Fibroblast of the aortic adventitia (primary cell): ENCODE data around the gene COL4A2. TPM values are rescaled to one million over a fixed set of nuclear protein-coding genes. Genes with fewer than 3 reads are reported as not detected.
A peak's percentile ranks its signal among the peaks of the same experiment; 100 is the strongest.

Experiments used
- DNase-seq: peaks from one replicate; pipeline ENCODE4 v3.0.0-alpha.2; 2010; ENCODE audit warnings: low read depth
- H3K4me3 ChIP-seq: 2 replicates; pipeline ENCODE4 v1.5.1; 2011; ENCODE audit warnings: low read depth, mild to moderate bottlenecking, control low read depth, low read length, moderate library complexity
- total RNA-seq: library from RNA; depleted of rRNA; stranded (reverse); fragments of >200 nt; gene quantifications from 2 replicates; pipeline ENCODE4 v1.2.3, GENCODE V29; 2012; ENCODE audit warnings: low replicate concordance
- TF ChIP-seq, protein P1 (sequence below): IDR thresholded peaks from 2 replicates; pipeline ENCODE4 v1.5.1; 2011; ENCODE audit warnings: mild to moderate bottlenecking, low read length, control low read depth, inconsistent platforms; ENCODE audit not compliant: insufficient read depth

The COL4A2 gene
- total RNA-seq, 1 donor, result 53.3 TPM

DNA sequence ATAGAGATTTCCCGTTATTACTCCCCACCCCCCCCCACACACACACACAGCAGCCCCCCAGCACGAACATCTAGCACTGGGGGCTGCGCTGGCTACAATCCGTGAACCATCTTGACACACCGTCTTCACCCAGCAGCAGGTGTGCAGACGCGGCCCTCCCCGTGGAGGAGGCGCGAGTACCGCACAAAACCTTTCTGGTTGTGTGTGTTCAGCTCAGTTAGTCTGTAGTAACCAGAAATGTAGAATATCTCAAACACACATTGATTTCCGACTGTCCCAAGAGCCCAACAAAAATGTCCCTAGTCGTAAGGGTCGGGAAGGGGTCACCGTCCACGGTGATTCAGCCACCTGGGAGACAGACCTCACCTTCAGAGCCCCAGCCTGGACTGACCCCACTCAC, 131.7 kb downstream of the COL4A2 start:
- TF ChIP-seq, protein P1, sequence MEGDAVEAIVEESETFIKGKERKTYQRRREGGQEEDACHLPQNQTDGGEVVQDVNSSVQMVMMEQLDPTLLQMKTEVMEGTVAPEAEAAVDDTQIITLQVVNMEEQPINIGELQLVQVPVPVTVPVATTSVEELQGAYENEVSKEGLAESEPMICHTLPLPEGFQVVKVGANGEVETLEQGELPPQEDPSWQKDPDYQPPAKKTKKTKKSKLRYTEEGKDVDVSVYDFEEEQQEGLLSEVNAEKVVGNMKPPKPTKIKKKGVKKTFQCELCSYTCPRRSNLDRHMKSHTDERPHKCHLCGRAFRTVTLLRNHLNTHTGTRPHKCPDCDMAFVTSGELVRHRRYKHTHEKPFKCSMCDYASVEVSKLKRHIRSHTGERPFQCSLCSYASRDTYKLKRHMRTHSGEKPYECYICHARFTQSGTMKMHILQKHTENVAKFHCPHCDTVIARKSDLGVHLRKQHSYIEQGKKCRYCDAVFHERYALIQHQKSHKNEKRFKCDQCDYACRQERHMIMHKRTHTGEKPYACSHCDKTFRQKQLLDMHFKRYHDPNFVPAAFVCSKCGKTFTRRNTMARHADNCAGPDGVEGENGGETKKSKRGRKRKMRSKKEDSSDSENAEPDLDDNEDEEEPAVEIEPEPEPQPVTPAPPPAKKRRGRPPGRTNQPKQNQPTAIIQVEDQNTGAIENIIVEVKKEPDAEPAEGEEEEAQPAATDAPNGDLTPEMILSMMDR, result no peak
- DNase-seq, result no peak
- H3K4me3 ChIP-seq, result no peak overlapping the region

DNA sequence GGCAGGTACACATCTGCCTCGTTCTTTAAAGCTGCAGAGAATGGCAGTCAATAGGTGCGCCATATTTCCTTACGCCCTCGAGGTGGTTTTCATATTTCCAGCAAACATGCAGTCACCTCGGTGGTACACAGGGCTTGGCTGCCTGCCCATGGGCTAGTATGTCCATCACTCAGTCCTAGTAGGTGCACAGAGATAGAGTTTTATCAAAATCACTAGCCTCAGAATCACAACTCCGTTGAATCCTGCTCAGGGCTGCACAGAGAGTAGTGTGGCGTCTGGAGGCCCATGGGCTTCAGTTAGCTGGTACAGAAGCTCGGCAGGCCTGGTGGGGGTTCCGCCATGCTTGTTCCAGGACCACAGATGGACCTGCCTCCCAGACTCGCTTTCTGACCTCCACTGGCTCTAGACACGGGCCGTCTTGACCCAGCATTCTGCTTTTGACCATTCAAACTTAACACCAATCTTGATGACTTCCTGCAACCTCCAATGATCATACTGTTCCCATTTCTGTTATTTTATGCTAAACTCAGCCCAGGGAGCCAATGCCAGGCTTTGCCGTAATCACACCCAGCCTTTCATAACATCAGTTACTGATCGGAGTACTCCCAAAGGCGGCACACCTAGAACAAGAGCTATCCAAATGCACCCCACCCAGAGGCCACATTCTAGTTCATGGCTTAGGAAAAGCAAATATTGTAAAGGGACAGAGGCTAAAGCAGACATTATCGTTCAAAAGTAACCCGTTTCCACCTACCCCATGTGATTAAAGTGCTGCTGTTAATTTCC, 134.1 kb downstream of the COL4A2 start:
- DNase-seq, result no peak
- TF ChIP-seq, protein P1, result no peak
- H3K4me3 ChIP-seq, result no peak overlapping the region

DNA sequence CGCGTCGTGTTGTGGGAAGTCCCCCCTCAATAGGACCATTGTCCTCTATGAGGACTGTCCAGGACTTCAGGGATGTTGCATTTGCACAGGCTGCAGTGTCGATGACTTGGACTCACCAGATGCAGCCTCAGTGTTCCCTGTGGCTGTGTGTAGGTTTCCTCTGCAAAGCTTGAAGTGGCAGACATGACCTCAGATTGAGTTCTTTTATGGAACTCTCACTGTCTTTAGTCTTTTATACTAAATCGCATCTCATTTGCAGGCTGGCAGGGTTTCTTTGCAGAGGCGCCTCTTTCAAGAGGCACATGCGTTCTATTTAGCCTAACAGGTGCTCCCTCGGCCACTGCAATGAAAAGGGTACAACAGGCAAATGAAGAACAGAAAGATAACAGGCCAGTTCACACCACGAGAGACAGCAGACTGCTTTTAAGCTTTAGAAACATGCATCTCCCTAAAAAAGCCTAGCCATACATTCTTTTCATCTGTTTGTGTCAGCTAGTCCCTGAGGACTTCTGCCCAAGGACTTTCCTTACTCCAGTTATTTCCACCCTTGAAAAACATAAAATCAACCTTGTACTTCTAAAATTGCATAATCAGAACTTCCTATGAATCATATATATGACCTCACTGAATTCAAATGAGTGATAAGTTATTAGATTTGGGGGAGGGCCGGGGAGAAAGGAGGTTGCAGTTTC, 136.0 kb downstream of the COL4A2 start:
- DNase-seq, result peak; percentile 56
- no peak overlapping the region for H3K4me3 ChIP-seq
- TF ChIP-seq, protein P1, result no peak

DNA sequence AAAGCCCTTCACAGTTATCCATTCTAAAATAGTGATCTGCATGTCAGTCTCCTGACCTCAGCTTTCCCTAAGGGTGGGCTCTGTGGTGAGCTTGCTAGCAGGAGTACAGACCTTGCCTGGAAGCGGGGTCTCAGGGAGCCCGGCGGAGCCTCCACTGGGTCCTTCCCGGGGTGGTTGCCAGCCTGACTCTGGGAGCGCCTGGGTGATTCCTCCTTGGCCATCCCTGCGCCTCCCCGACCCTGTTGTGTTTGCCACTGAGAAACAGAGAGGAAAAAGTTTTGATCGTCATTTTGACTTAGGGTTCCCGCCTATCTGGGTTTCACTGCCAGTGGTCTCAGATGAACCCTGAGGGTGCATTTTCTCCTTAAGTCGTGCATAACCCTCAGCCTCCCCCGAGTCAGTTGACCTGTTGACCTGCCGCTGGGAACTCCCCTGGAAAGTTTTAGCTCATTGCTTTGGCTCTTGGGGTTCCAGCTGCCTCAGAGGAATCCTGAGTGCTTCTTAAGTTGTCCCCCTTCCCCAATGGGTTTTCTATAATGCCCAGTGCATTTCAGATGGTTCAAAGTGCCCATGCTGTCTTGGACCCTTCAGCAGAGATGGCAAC, 136.6 kb downstream of the COL4A2 start:
- no peak for DNase-seq
- TF ChIP-seq, protein P1, result no peak
- no peak overlapping the region for H3K4me3 ChIP-seq

DNA sequence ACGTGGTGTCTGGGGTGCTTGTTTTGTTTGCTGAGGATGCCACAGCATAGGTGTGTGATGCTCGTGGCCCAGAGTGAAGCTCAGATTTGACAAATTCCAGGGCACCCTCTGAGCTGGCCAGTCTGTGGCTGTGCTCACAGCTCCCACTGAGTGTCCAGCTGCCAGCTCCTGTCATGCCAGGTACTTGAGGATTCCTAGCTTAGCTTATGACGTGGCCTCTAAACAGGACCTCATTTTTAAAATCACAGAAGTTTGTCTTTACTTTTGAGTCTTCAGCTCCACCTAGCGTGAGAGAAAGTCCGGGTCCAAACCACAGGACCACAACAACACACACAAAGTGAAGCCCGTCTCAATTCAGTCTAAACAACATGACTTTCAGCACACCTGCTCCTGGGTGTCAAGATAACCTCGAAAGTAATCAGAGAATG, 137.2 kb downstream of the COL4A2 start:
- TF ChIP-seq, protein P1, result peak; percentile 41
- peak; percentile 61 for DNase-seq
- H3K4me3 ChIP-seq, result no peak overlapping the region

DNA sequence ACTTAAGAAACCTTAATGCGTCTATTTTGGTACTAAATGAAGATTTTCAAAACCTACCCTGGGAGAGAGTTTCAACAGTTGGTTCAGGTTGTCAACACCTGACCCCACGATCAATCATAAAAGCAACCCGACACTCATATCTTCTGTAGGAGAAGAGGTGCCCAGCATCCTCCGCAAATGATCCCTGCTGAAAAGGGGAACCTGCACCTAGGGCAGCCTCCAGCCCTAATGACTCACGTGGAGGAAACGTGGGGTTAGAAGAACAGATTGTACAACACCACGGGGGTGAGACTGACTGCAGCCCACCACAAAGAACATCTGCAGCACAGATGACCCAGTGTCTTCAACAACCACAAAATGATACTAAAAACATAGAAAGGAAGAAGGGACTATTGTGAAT, 138.1 kb downstream of the COL4A2 start:
- TF ChIP-seq, protein P1, result no peak
- DNase-seq, result no peak
- H3K4me3 ChIP-seq, result no peak overlapping the region
